GM12891 (cell line): ENCODE measurements around the gene MYO7B.

Source experiments
- DNase-seq: peaks from one replicate; pipeline ENCODE4 v3.0.0; 2011; ENCODE audit warnings: low spot score; ENCODE audit not compliant: insufficient read length
- FAIRE-seq: peaks from 2 replicates; lab custom pipeline; 2011; peaks lifted over from hg19 to GRCh38; lab: Jason Lieb, UNC
- PAX5 ChIP-seq: IDR thresholded peaks from 2 replicates; pipeline ENCODE4 v1.6.1; 2011; ENCODE audit warnings: low read length, moderate library complexity, mild to moderate bottlenecking; ENCODE audit not compliant: insufficient read depth, severe bottlenecking
- POLR2A ChIP-seq: IDR thresholded peaks from 2 replicates; pipeline ENCODE4 v1.6.1; 2011; ENCODE audit warnings: low read depth, low read length, control low read depth
- POLR2AphosphoS5 ChIP-seq: IDR thresholded peaks from 2 replicates; pipeline ENCODE4 v1.6.1; 2011; ENCODE audit warnings: low read depth, low read length, control low read depth
- POU2F2 ChIP-seq: IDR thresholded peaks from 2 replicates; pipeline ENCODE4 v1.6.1; 2011; ENCODE audit warnings: low read depth, mild to moderate bottlenecking, control low read depth, low read length, moderate library complexity
- SPI1 ChIP-seq: IDR thresholded peaks from 2 replicates; pipeline ENCODE4 v1.6.1; 2011; ENCODE audit warnings: low read depth, low read length, control low read depth
- TAF1 ChIP-seq: IDR thresholded peaks from 2 replicates; pipeline ENCODE4 v1.6.1; 2011; ENCODE audit warnings: low read depth, low read length, control low read depth

Gene MYO7B

DNA sequence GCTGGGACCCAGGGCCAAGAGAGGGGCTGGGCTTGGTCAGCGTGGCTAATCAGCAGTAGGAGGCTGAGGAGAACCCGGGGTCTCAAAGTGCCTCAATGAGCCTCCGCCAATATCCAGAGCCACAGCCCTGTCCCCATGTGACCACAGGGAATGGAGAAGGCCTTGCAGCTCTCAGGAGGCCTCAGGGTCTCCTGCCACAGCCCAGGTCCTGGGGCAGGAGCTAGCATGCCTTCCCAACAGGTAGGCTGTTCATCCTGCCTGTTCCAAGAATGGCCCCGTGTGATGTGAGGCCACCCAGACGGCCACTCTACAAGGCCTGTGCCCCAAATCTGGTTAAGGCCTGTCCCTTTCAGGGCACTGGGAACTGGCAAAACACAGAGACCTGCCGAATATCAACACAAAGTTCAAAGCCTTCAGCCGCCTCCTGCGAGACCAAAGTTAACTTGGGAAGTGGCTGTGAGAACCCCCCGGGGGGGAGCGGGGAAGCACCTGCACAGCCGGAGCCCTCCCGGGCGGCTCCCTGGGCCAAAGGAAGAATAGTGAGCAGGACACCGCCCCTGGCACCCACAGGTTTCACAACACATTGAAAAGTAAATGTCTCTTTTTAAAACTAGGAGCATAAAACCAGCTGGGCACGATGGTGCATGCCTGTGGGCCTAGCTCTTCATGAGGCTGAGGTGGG lies 144.3 kb downstream of the MYO7B start:
- no peak for TF ChIP-seq POLR2A
- TF ChIP-seq SPI1 = no peak
- no peak for TF ChIP-seq POLR2AphosphoS5
- TF ChIP-seq POU2F2 = no peak
- TF ChIP-seq PAX5 = no peak
- no peak for TF ChIP-seq TAF1
- no peak for FAIRE-seq
- DNase-seq = no peak

DNA sequence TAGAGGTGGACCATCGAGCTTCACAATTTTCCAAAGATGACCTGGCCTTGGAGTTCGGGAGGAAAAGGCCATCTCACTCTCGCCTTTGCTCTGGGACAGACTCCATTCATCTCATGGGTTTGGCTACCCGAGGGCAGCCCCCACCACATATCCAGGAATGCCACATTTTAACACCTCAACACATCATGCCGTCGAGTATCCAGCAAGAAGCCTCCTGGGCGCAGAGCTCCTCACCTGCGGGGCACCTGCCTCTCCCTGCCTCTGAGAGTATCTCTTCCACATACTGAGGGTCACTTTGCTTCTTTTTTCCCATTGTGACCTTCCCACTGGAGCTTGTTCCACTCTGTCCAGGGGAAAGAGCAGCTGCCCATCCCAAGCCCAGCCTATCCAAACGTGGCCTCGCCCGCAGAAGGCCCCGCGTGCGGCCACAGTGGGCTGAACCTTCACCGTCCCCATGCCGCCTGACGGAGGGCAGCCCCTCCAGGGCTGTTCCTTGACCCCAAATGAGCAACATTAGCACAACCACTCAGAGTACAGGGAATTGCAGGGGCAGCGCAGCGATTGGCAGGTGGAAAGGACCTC lies 145.3 kb downstream of the MYO7B start:
- no peak for FAIRE-seq
- no peak for DNase-seq
- no peak for TF ChIP-seq POLR2A
- TF ChIP-seq POLR2AphosphoS5 = no peak
- no peak for TF ChIP-seq TAF1
- no peak for TF ChIP-seq SPI1
- no peak for TF ChIP-seq POU2F2
- no peak for TF ChIP-seq PAX5

DNA sequence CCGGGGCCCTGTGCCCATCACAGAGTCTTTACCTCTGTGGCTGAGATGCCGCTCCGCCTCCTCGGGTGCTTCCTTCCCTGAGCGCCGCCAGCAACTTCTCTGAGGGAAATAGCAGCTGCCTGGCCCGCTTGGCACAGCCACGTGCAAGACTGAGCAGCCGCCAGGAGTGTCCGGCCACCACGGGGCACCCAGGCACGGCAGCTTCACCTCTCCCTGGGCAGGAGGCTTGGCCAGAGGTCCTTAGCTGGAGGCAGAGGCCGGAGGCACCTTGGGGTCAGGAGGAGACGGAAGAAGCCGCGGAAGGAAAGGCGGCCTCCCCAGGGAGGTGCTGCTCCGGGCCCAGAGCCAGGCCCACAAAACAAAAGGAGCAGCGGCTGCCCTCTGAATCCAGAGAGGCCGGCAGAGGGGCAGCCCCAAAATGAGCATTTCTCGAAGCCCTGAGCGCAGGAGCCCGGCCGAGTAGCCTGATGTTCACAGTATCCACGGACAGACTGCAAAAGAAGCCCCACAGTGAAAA lies 145.9 kb downstream of the MYO7B start:
- DNase-seq = no peak
- TF ChIP-seq POU2F2 (no peak), POLR2AphosphoS5 (no peak), TAF1 (no peak), POLR2A (no peak)
- FAIRE-seq = no peak

DNA sequence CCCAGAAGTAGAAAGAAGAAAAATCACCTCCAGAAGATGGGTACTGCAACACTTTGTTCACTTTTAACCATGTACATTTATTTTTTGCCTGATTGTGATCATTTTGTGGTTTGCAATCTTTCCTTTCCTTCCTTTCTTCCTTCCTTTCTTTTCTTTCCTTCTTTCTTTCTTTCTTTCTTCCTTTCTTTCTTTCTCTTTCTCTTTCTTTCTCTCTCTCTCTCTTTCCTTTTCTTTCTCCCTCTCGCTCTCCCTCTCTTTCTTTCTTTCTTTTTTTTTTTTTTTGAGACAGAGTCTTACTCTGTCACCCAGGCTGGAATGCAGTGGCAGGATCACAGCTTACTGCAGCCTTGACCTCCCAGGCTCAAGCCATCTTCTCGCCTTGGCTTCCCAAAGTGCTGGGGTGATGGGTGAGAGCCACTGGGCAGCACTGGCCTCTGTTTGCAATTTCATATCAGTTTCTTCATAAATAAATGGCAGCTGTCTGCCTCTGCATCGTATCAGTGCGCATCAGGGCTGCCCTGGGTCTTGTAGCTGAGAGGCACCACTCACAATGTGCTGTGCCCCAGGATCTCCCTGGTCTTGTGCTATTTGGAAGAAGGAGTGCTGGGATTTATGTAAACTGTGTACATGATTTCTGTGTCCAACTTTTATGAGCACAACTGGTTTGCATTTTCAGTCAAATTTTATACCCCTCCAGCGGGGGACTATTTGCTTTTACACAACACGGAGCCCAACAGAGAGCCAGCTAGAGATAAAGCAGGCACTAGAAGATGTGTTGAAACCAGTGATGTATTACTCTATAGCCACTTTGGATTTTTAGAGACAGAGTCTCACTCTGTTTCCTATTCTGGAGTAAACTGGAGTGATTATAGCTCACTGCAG lies 146.7 kb downstream of the MYO7B start:
- no peak for DNase-seq
- TF ChIP-seq POLR2AphosphoS5 (no peak), SPI1 (no peak), POLR2A (no peak), PAX5 (no peak), TAF1 (no peak), POU2F2 (no peak)
- no peak for FAIRE-seq

DNA sequence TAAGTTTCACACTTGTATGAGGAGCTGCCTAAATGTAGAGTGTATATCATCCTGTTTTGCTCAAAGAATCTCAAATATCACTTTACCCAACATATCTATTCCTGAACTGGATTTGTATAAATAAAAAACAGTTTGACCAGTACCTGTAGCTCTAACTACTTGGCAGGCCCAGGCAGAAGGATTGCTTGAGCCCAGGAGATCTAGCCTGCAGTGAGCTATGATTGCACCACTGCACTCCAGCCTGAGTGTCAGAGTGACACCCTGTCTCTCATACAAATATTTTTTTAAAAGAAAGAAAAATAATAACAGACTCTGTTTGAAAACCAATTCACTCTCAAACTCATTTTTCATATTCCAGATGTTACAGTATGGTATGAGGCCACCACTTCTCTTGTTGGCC lies 147.6 kb downstream of the MYO7B start:
- TF ChIP-seq POLR2A (no peak), TAF1 (no peak), POU2F2 (no peak), SPI1 (no peak), PAX5 (no peak), POLR2AphosphoS5 (no peak)
- FAIRE-seq (no peak), DNase-seq (no peak)

DNA sequence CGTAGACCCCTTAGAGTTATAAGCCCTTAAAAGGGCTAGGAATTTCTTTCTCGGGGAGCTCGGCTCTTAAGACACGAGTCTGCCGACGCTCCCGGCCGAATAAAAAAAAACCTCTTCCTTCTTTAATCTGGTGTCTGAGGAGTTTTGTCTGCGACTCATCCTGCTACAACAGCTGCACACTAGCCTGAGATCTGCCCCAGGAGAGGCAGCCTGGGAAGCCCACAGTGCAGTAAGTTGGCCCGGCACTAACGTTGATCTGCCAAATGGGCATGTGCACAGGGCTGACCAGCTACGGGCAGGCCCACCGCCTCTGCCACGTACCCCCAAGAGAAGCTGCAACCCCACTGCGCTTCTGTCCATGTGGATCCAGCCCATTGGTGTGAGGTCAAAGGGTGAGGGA lies 148.3 kb downstream of the MYO7B start:
- no peak for TF ChIP-seq TAF1
- no peak for TF ChIP-seq POLR2AphosphoS5
- no peak for TF ChIP-seq PAX5
- TF ChIP-seq POLR2A = no peak
- TF ChIP-seq SPI1 = no peak
- no peak for TF ChIP-seq POU2F2
- DNase-seq = no peak
- no peak for FAIRE-seq

DNA sequence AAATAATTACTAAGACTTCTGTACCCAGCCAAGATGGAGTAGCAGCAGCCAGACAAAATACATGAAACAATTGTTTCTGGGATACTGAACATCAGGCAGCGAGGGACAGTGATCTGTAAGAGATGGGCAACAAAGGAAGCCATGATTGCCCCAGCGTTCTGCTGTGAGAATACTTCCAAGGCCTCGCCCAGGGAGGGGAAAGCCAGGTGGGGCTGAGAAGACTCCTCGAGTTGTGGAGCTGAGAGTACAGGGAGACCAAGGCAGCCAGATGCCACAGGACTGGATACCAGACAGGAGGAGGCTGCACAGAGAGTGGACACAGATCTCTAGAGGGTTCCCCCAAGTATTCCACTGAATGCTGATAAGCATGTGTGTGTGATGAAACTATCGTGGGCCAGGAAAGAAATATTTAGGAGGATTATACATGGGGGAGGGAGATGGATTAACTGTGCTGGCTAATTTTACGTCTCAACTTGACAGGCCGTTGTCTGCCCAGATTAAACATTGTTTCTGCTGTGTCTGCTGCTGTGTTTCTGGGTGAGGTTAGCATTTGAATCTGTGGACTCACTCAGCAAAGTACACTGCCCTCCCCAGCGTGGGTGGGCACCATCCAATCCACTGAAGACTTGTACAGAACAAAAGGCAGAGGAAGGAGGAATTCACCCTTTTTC lies 150.1 kb downstream of the MYO7B start:
- FAIRE-seq (no peak), DNase-seq (no peak)
- TF ChIP-seq TAF1 (no peak), SPI1 (no peak), PAX5 (no peak), POLR2AphosphoS5 (no peak), POU2F2 (no peak), POLR2A (no peak)
